Measurements from ENCODE around the gene H2AZ2. TPM values are rescaled to one million over a fixed set of nuclear protein-coding genes. Genes with fewer than 3 reads are reported as not detected.
"Not testable (repeated sequence)": the region's sequence is repeated elsewhere in the genome, so short reads cannot be mapped to it uniquely, and the experiment has no call there.

H2AZ2 gene
- total RNA-seq, 1 donor: 93.7 TPM

GRCh38 chr7:44876393-44876792, 28.5 kb upstream of the H2AZ2 start:
- Histone ChIP-seq H2AFZ (ENCODE audit: low read length) (no peak overlapping the region), H3K27ac (ENCODE audit: low read depth, low read length) (no peak overlapping the region), H3K36me3 (ENCODE audit: insufficient read depth, low read length) (peaks cover 10% of the 10 kb centered on the region), H4K20me1 (ENCODE audit: insufficient read depth, low read length) (peaks cover 40% of the 10 kb centered on the region), H3K4me1 (ENCODE audit: insufficient read depth, low read length) (peaks cover 18% of the 10 kb centered on the region), H3K9me3 (ENCODE audit: low read depth, low read length) (no peaks in the 10 kb centered on the region), H3K27me3 (ENCODE audit: insufficient read depth, low read length) (no peaks in the 10 kb centered on the region), H3K4me3 (ENCODE audit: insufficient read depth, low read length) (no peak overlapping the region), H3K79me2 (ENCODE audit: insufficient read depth, low read length) (peaks cover 29% of the 10 kb centered on the region), H3K4me2 (ENCODE audit: insufficient read depth, low read length) (no peak overlapping the region)
- TF ChIP-seq CTCF (IDR thresholded peaks at IDR 0.05; ENCODE audit: extremely low read depth, low read depth, low read length): no peak
- DNase-seq (ENCODE audit: insufficient read length, low spot score, missing footprints): no peak

- DNase-seq (ENCODE audit: insufficient read length, low spot score, missing footprints): no peak
- H3K9me3 ChIP-seq (ENCODE audit: low read depth, low read length): no peaks in the 10 kb centered on the region
- peaks cover 6% of the 10 kb centered on the region for H3K4me1 ChIP-seq (ENCODE audit: insufficient read depth, low read length)
- peaks cover 31% of the 10 kb centered on the region for H4K20me1 ChIP-seq (ENCODE audit: insufficient read depth, low read length)
- peaks cover 18% of the 10 kb centered on the region for H3K79me2 ChIP-seq (ENCODE audit: insufficient read depth, low read length)
- H3K27ac ChIP-seq (ENCODE audit: low read depth, low read length): no peak overlapping the region
- peaks cover 7% of the 10 kb centered on the region for H3K36me3 ChIP-seq (ENCODE audit: insufficient read depth, low read length)
- no peak overlapping the region for H3K4me3 ChIP-seq (ENCODE audit: insufficient read depth, low read length)
- H2AFZ ChIP-seq (ENCODE audit: low read length): no peak overlapping the region
- no peaks in the 10 kb centered on the region for H3K27me3 ChIP-seq (ENCODE audit: insufficient read depth, low read length)
- H3K4me2 ChIP-seq (ENCODE audit: insufficient read depth, low read length): no peak overlapping the region
- no peak for TF ChIP-seq CTCF (IDR thresholded peaks at IDR 0.05; ENCODE audit: extremely low read depth, low read depth, low read length)
Measured at GRCh38 chr7:44875241-44875640, 27.4 kb upstream of the H2AZ2 start.

- no peaks in the 10 kb centered on the region for H3K27me3 ChIP-seq (ENCODE audit: insufficient read depth, low read length)
- peaks cover under 1% of the 10 kb centered on the region for H3K4me1 ChIP-seq (ENCODE audit: insufficient read depth, low read length)
- TF ChIP-seq CTCF (IDR thresholded peaks at IDR 0.05; ENCODE audit: extremely low read depth, low read depth, low read length): no peak
- no peak for DNase-seq (ENCODE audit: insufficient read length, low spot score, missing footprints)
- peaks cover 2% of the 10 kb centered on the region for H3K79me2 ChIP-seq (ENCODE audit: insufficient read depth, low read length)
- no peaks in the 10 kb centered on the region for H3K36me3 ChIP-seq (ENCODE audit: insufficient read depth, low read length)
- H3K4me3 ChIP-seq (ENCODE audit: insufficient read depth, low read length): no peak overlapping the region
- H3K9me3 ChIP-seq (ENCODE audit: low read depth, low read length): no peaks in the 10 kb centered on the region
- peaks cover 9% of the 10 kb centered on the region for H4K20me1 ChIP-seq (ENCODE audit: insufficient read depth, low read length)
- no peak overlapping the region for H2AFZ ChIP-seq (ENCODE audit: low read length)
- no peak overlapping the region for H3K27ac ChIP-seq (ENCODE audit: low read depth, low read length)
- no peak overlapping the region for H3K4me2 ChIP-seq (ENCODE audit: insufficient read depth, low read length)
Measured at GRCh38 chr7:44872787-44873186, 24.9 kb upstream of the H2AZ2 start.

- H3K4me3 ChIP-seq (ENCODE audit: insufficient read depth, low read length); H3K27ac ChIP-seq (ENCODE audit: low read depth, low read length); DNase-seq (ENCODE audit: insufficient read length, low spot score, missing footprints); H3K4me1 ChIP-seq (ENCODE audit: insufficient read depth, low read length); H4K20me1 ChIP-seq (ENCODE audit: insufficient read depth, low read length); H2AFZ ChIP-seq (ENCODE audit: low read length); H3K36me3 ChIP-seq (ENCODE audit: insufficient read depth, low read length); H3K4me2 ChIP-seq (ENCODE audit: insufficient read depth, low read length); H3K79me2 ChIP-seq (ENCODE audit: insufficient read depth, low read length); H3K9me3 ChIP-seq (ENCODE audit: low read depth, low read length); H3K27me3 ChIP-seq (ENCODE audit: insufficient read depth, low read length): not testable (repeated sequence)
Measured at GRCh38 chr7:44871918-44872317, 24.0 kb upstream of the H2AZ2 start.

GRCh38 chr7:44870780-44871179, 22.9 kb upstream of the H2AZ2 start:
- not testable (repeated sequence) for H3K36me3 ChIP-seq (ENCODE audit: insufficient read depth, low read length); H3K4me2 ChIP-seq (ENCODE audit: insufficient read depth, low read length); H3K4me3 ChIP-seq (ENCODE audit: insufficient read depth, low read length); H3K9me3 ChIP-seq (ENCODE audit: low read depth, low read length); H3K27me3 ChIP-seq (ENCODE audit: insufficient read depth, low read length); H2AFZ ChIP-seq (ENCODE audit: low read length); H3K79me2 ChIP-seq (ENCODE audit: insufficient read depth, low read length); H4K20me1 ChIP-seq (ENCODE audit: insufficient read depth, low read length); DNase-seq (ENCODE audit: insufficient read length, low spot score, missing footprints); H3K4me1 ChIP-seq (ENCODE audit: insufficient read depth, low read length); H3K27ac ChIP-seq (ENCODE audit: low read depth, low read length)

- H2AFZ ChIP-seq (ENCODE audit: low read length); H3K4me2 ChIP-seq (ENCODE audit: insufficient read depth, low read length); DNase-seq (ENCODE audit: insufficient read length, low spot score, missing footprints); H3K36me3 ChIP-seq (ENCODE audit: insufficient read depth, low read length); H4K20me1 ChIP-seq (ENCODE audit: insufficient read depth, low read length); H3K9me3 ChIP-seq (ENCODE audit: low read depth, low read length); H3K4me1 ChIP-seq (ENCODE audit: insufficient read depth, low read length); H3K79me2 ChIP-seq (ENCODE audit: insufficient read depth, low read length); H3K4me3 ChIP-seq (ENCODE audit: insufficient read depth, low read length); H3K27me3 ChIP-seq (ENCODE audit: insufficient read depth, low read length); H3K27ac ChIP-seq (ENCODE audit: low read depth, low read length): not testable (repeated sequence)
Measured at GRCh38 chr7:44870336-44870735, 22.4 kb upstream of the H2AZ2 start.
